Measurements from ENCODE around the gene OR51Q1.

Gene OR51Q1

GRCh38 chr11:5421811-5422210, at the start of gene OR51Q1:
TSS of gene OR51Q1 (plus strand) at chr11:5422111. CDS start at chr11:5422201, 90 bp downstream.
- DNase-seq = no peak

GRCh38 chr11:5380740-5381342, 41.1 kb upstream of the OR51Q1 start:
- no peak for DNase-seq

GRCh38 chr11:5383576-5383975, 38.3 kb upstream of the OR51Q1 start, which contains the start of gene OR51M1:
TSS of gene OR51M1 (plus strand) at chr11:5383812. CDS start at chr11:5389399, 5,587 bp downstream.
- DNase-seq = no peak

GRCh38 chr11:5384335-5384734, 37.6 kb upstream of the OR51Q1 start:
- DNase-seq = no peak

GRCh38 chr11:5390210-5390609, 31.7 kb upstream of the OR51Q1 start:
- DNase-seq = no peak

GRCh38 chr11:5394091-5394490, 27.8 kb upstream of the OR51Q1 start:
- no peak for DNase-seq

- no peak for DNase-seq
Measured at GRCh38 chr11:5398936-5399335, 23.0 kb upstream of the OR51Q1 start.

GRCh38 chr11:5405173-5405572, 16.7 kb upstream of the OR51Q1 start:
- no peak for DNase-seq

GRCh38 chr11:5420993-5421392, 918 bp upstream of the OR51Q1 start:
- no peak for DNase-seq

- DNase-seq = no peak
Measured at GRCh38 chr11:5423131-5423530, 1.2 kb downstream of the OR51Q1 start.

GRCh38 chr11:5441414-5441813, 19.5 kb downstream of the OR51Q1 start, which contains the start of gene OR51I1:
TSS of gene OR51I1 (minus strand) at chr11:5441514. CDS start at chr11:5441514, 0 bp downstream.
- DNase-seq = no peak

GRCh38 chr11:5443835-5444393, 22.0 kb downstream of the OR51Q1 start:
- DNase-seq = no peak

- no peak for DNase-seq
Measured at GRCh38 chr11:5449023-5449422, 27.1 kb downstream of the OR51Q1 start, which contains the start of gene OR51I2. TSS of gene OR51I2 (plus strand) at chr11:5449323. CDS start at chr11:5453489, 4,166 bp downstream.

- DNase-seq = no peak
Measured at GRCh38 chr11:5449432-5449831, 27.5 kb downstream of the OR51Q1 start.

- no peak for DNase-seq
Measured at GRCh38 chr11:5460983-5461621, 39.2 kb downstream of the OR51Q1 start.

GRCh38 chr11:5467527-5467926, 45.6 kb downstream of the OR51Q1 start:
- DNase-seq = no peak
